MM.1S (cell line): Measurements from ENCODE around the gene TNRC6C.

Source experiments
- DNase-seq: peaks from one replicate; pipeline ENCODE4 v3.0.0-alpha.2; 2015
- H2AFZ ChIP-seq: fragments of 300-600 bp; sonication (generic); 2 replicates; pipeline ENCODE4 v1.6.0; 2016; ENCODE audit warnings: antibody characterized with exemption, low read length
- H3F3A ChIP-seq: fragments of 300-600 bp; sonication (generic); 2 replicates; pipeline ENCODE4 v1.6.1; 2016; ENCODE audit warnings: mild to moderate bottlenecking, antibody characterized with exemption, low read length, moderate library complexity, mixed read lengths; ENCODE audit not compliant: insufficient read depth
- H3K27ac ChIP-seq: fragments of 300-600 bp; sonication (generic); 2 replicates; pipeline ENCODE4 v1.5.1; 2016; ENCODE audit warnings: mild to moderate bottlenecking, low read length
- H3K27me3 ChIP-seq: fragments of 300-600 bp; sonication (generic); replicated peaks from 2 replicates; pipeline ENCODE4 v1.6.0; 2016; ENCODE audit warnings: low read length; ENCODE audit not compliant: insufficient read depth
- H3K36me3 ChIP-seq: fragments of 300-600 bp; sonication (generic); replicated peaks from 2 replicates; pipeline ENCODE4 v1.6.1; 2016; ENCODE audit warnings: mild to moderate bottlenecking, low read length, mixed read lengths; ENCODE audit not compliant: insufficient read depth
- H3K4me1 ChIP-seq: fragments of 300-600 bp; sonication (generic); 2 replicates; pipeline ENCODE4 v1.6.1; 2016; ENCODE audit warnings: low read length, mixed read lengths
- H3K4me2 ChIP-seq: fragments of 300-600 bp; sonication (generic); 2 replicates; pipeline ENCODE4 v1.6.0; 2016; ENCODE audit warnings: low read depth, low read length
- H3K4me3 ChIP-seq: fragments of 300-600 bp; sonication (generic); 2 replicates; pipeline ENCODE4 v1.5.1; 2016; ENCODE audit warnings: low read length, mixed read lengths
- H3K79me2 ChIP-seq: fragments of 300-600 bp; sonication (generic); 2 replicates; pipeline ENCODE4 v1.6.1; 2016; ENCODE audit warnings: mixed run types, low read length, mixed read lengths
- H3K9ac ChIP-seq: fragments of 300-600 bp; sonication (generic); 2 replicates; pipeline ENCODE4 v1.6.1; 2016; ENCODE audit warnings: low read length, mixed read lengths
- H3K9me2 ChIP-seq: fragments of 300-600 bp; sonication (generic); replicated peaks from 2 replicates; pipeline ENCODE4 v1.6.1; 2016; ENCODE audit warnings: mild to moderate bottlenecking, low read length, mixed read lengths; ENCODE audit not compliant: insufficient read depth
- H3K9me3 ChIP-seq: fragments of 300-600 bp; sonication (generic); replicated peaks from 2 replicates; pipeline ENCODE4 v1.6.1; 2016; ENCODE audit warnings: mild to moderate bottlenecking, low read length, mixed read lengths; ENCODE audit not compliant: insufficient read depth
- H4K20me1 ChIP-seq: fragments of 300-600 bp; sonication (generic); 2 replicates; pipeline ENCODE4 v1.6.1; 2016; ENCODE audit warnings: mild to moderate bottlenecking, low read length, moderate library complexity, mixed read lengths; ENCODE audit not compliant: insufficient read depth
- CTCF ChIP-seq: fragments of 300-600 bp; sonication (generic); IDR thresholded peaks from 2 replicates; pipeline ENCODE4 v1.5.1; 2016; ENCODE audit warnings: antibody characterized with exemption, low read length, mixed read lengths
- EZH2 ChIP-seq: fragments of 300-600 bp; sonication (generic); optimal IDR thresholded peaks from 2 replicates; pipeline ENCODE3; 2017; ENCODE audit warnings: low read depth, mild to moderate bottlenecking, antibody characterized with exemption, low read length, mixed read lengths
- EZH2phosphoT487 ChIP-seq: fragments of 300-600 bp; sonication (generic); IDR thresholded peaks from 2 replicates; pipeline ENCODE4 v1.6.1; 2018; ENCODE audit warnings: antibody characterized with exemption, low read length

The TNRC6C gene

GRCh38 chr17:78116411-78116810, 157.9 kb downstream of the TNRC6C start:
- Histone ChIP-seq H3K9ac (no peak overlapping the region), H3K4me1 (peaks cover 8% of the 10 kb centered on the region), H4K20me1 (no peaks in the 10 kb centered on the region), H3K9me2 (no peaks in the 10 kb centered on the region), H3F3A (peaks cover 25% of the 10 kb centered on the region), H3K36me3 (no peaks in the 10 kb centered on the region), H3K4me3 (no peak overlapping the region), H3K9me3 (no peaks in the 10 kb centered on the region), H3K4me2 (no peak overlapping the region), H3K79me2 (peaks cover 41% of the 10 kb centered on the region), H3K27ac (no peak overlapping the region), H2AFZ (no peak overlapping the region), H3K27me3 (no peaks in the 10 kb centered on the region)
- no peak for DNase-seq
- no peak for TF ChIP-seq EZH2
- no peak for TF ChIP-seq EZH2phosphoT487
- no peak for TF ChIP-seq CTCF

- peaks cover 42% of the 10 kb centered on the region for H3K79me2 ChIP-seq
- no peaks in the 10 kb centered on the region for H3K36me3 ChIP-seq
- no peaks in the 10 kb centered on the region for H4K20me1 ChIP-seq
- H3K9ac ChIP-seq, result no peak overlapping the region
- no peak overlapping the region for H3K27ac ChIP-seq
- no peaks in the 10 kb centered on the region for H3K27me3 ChIP-seq
- H3K4me1 ChIP-seq, result peaks cover 17% of the 10 kb centered on the region
- H3F3A ChIP-seq, result peaks cover 30% of the 10 kb centered on the region
- H2AFZ ChIP-seq, result no peak overlapping the region
- TF ChIP-seq EZH2phosphoT487, result no peak
- peak; percentile 27 for TF ChIP-seq CTCF
- no peak for TF ChIP-seq EZH2
- no peak overlapping the region for H3K4me3 ChIP-seq
- no peak for DNase-seq
- H3K9me2 ChIP-seq, result no peaks in the 10 kb centered on the region
- no peaks in the 10 kb centered on the region for H3K9me3 ChIP-seq
- H3K4me2 ChIP-seq, result no peak overlapping the region
Measured at GRCh38 chr17:78117027-78117981, 158.8 kb downstream of the TNRC6C start.

- no peak overlapping the region for H3K4me2 ChIP-seq
- peaks cover 53% of the 10 kb centered on the region for H3K79me2 ChIP-seq
- H3K27ac ChIP-seq, result no peak overlapping the region
- peaks cover 25% of the 10 kb centered on the region for H3F3A ChIP-seq
- H3K4me3 ChIP-seq, result no peak overlapping the region
- peaks cover 26% of the 10 kb centered on the region for H3K4me1 ChIP-seq
- H3K27me3 ChIP-seq, result no peaks in the 10 kb centered on the region
- DNase-seq, result no peak
- H4K20me1 ChIP-seq, result no peaks in the 10 kb centered on the region
- H2AFZ ChIP-seq, result no peak overlapping the region
- TF ChIP-seq CTCF (no peak), EZH2phosphoT487 (no peak), EZH2 (no peak)
- H3K9me3 ChIP-seq, result no peaks in the 10 kb centered on the region
- H3K36me3 ChIP-seq, result 0 out of 2 replicates have a peak, but pooled peaks cover 6% of the 10 kb centered on the region
- H3K9me2 ChIP-seq, result no peaks in the 10 kb centered on the region
- H3K9ac ChIP-seq, result no peak overlapping the region
Measured at GRCh38 chr17:78118801-78119241, 160.3 kb downstream of the TNRC6C start.
